ENCODE results near the gene PANK2.
"Not testable (repeated sequence)": the region's sequence is repeated elsewhere in the genome, so short reads cannot be mapped to it uniquely, and the experiment has no call there.

The PANK2 gene

DNA sequence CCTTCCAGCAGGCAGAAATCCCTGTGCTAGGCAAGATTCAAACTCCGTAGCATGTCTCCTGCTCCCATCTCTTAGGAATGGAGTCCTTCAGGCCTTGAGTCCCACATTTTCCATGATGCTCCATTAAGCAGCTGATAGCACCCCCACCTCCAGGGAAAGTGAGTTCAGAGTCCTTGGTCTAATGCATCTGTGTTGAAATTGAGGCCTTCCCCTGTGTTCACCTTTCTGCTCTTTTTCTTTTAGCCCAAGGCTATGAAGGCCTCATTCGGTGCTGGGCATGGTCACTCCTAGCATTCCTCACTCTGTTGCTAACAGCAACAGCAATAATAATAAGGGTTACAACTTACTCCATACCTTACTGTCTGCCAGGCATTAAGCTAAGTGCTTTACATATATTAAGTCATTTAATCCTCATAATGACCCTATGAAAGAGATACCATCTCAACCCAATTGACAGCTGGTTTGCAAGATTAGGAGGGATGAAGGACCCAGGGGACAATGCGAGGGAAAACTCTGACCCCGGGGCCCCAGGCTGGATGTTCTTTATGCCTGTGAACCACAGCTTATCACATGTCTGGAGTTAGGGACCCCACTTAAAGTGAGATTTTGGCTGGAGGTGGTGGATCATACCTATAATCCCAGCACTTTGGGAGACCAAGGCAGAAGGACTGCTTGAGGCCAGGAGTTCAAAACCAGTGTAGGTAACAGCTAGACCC, 17.5 kb upstream of the PANK2 start:
- DNase-seq, result no peak

DNA sequence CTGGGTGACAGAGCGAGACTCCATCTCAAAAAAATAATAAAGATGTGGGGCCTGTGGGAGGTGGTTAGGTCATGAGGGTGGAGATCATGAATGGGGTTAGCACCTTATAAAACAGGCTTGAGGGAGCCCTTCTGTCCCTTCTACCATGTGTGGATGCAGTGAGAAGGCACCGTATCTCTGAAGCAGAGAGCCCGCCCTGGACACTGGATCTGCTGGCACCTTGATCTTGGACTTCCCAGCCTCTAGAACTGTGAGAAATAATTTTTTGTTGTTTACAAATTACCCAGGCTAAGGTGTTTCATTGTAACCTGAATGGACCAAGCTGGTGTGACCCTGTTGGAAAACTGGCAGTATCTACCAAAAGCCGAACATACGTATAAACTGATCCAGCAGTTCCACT, 15.7 kb upstream of the PANK2 start:
- DNase-seq, result no peak

DNA sequence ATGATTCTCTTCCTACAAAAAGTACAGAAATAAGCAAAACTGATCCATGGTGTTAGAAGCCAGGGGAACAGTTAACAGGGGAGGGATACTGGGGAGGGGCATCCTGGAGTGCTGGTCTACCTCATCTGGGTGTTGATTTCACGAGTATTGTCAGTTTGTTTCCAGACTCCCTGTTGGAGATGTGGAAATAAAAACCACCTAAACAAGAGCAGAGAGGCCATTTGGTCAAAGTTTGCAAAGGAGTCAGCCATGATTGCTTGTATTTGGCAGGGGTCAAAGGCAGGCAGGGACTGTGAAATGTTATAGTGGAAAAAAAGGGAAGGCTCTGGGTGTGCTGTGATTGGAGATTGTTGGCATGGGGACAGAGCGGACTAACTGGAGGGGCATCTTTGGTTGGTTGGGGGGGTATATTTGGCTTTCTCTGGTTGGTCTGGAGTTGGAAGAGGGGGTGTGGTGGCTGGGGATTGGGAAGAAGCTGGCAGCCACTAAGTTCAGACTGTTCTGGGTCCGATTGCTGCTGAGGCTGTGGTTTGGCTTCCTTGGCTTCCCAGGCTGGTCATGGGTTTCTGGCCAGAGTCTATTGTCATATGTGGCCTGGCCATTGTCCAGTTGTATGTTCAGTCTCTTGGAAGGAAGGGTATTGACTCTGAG, 14.9 kb upstream of the PANK2 start:
- no peak for DNase-seq

DNA sequence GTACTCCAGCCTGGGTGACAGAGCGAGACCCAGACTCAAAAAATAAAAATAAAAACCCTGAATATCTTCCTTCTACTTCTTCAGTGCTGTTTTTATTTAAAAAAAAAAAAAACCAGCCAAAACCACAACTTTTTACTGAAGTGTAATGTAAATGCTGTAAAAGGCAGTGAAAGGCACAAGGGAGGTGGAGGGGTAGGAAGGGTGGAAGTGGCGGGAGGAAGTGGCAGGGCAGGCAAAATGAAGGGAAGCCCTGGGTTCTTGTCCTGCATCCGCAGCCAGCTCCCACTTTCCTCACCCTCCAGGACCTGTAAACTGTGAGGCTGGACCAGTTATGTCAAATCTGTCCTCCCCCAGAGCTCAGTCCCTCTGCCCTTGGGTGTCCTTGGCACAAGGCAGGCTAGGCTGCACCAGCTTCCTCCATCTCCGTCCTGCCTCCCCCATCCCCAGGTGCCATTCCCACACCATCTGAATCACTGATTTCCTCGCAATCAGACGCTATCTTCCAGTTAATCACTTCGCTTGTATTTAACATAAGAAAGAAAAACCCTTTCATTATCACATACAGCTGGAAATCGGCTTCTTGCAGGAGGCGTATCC, 13.7 kb upstream of the PANK2 start:
- no peak for DNase-seq

DNA sequence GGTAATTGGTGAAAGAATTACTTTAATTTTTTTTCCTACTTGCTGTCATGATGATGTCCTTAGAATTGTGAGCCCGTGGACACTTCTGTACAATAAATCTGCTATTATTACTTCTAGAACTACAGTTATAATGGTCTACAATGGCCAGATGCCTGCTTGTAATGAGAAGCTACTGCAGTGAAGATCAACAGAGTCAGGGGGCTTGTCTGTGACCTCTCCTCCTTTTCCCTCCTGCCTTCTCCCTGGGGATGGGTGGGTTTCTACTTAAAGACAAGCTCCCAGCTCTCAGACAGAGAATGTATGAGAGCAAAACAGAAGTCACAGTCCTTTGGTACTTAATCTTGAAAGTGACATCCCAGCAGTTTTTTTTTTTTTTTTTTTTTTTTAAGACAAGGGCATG, 13.2 kb upstream of the PANK2 start:
- DNase-seq, result no peak

DNA sequence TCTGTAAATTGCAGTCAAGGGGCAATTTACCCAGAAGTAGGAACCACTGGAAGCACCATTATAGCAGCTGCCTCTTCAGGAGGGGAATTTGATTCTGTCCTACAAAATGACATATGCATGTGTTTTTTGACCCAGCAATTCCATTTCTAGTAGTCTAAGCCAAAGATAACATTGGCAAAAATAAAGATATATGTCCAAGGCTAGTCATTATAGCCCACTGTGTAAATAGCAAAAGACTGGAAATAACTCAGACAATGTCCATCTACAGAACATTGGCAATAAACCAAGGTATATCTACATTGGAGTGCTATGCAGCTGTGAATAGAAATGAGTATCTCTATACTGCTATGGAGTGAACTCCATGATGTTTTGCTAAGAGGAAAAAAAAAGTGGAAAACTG, 12.5 kb upstream of the PANK2 start:
- no peak for DNase-seq

DNA sequence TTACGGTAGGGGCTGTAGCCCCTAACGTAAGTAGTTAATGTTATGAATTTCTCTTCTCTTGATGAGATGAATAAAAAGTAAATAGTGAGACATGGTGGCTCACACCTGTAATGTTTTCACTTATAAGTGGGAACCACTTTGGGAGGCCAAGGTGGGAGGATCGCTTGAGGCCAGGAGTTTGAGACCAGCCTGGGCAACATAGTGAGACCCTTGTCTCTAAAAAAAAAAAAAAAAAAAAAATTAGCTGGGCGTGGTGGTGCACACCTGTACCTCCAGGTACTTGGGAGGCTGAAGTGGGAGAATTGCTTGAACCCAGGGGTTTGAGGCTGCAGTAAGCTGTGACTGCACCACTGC, 10.3 kb upstream of the PANK2 start:
- not testable (repeated sequence) for DNase-seq

DNA sequence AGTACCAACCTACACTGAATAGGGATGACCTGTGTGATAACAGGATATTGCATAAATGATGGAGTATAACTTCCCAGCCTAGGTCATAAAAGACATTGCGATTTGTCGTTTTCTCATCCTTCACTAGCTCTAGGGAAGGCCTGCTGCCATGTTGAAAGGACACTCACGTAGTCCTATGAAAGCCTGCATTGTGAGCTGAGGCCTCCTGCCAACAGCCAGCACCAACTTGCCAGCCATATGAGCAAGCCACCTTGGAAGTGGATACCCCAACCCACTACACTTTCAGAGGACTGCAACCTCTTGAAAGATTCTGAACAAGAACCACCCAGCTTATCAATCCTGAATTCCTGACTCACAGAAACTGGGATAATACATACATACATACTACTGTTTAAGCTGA, 3.5 kb upstream of the PANK2 start:
- no peak for DNase-seq

DNA sequence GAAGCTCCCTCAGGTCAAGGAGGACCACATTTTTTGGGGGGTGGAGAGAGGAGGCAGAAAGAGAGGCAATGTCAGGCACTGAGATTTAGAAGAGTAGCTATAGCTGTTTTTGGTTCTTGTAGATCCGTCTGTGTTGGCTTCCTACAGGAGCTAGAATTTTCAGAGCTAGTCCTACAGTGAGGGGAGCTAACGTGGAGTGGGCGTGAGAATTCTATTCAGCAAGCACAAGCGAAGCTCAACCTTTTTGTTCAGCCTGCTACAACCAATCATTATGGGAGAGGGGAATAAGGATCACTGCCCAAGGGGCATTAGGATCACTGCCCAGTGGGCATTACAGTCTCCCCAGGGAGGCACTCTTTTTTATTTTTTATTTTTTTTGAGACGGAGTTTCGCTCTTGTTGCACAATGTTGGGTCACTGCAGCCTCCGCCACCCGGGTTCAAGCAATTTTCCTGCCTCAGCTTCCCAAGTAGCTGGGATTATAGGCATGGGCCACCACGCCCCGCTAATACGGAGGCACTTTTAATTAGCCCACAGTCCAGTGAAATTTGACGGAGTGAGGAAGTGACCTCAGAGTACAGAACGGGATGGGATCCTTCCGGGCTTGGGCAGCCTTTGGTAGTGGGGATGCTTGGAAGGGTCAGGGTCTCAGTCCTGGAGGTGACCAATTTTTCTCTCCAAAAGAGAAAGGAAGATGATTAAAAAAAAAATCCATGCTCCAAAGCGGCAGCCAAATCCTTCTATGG, 1.1 kb upstream of the PANK2 start:
- no peak for DNase-seq

DNA sequence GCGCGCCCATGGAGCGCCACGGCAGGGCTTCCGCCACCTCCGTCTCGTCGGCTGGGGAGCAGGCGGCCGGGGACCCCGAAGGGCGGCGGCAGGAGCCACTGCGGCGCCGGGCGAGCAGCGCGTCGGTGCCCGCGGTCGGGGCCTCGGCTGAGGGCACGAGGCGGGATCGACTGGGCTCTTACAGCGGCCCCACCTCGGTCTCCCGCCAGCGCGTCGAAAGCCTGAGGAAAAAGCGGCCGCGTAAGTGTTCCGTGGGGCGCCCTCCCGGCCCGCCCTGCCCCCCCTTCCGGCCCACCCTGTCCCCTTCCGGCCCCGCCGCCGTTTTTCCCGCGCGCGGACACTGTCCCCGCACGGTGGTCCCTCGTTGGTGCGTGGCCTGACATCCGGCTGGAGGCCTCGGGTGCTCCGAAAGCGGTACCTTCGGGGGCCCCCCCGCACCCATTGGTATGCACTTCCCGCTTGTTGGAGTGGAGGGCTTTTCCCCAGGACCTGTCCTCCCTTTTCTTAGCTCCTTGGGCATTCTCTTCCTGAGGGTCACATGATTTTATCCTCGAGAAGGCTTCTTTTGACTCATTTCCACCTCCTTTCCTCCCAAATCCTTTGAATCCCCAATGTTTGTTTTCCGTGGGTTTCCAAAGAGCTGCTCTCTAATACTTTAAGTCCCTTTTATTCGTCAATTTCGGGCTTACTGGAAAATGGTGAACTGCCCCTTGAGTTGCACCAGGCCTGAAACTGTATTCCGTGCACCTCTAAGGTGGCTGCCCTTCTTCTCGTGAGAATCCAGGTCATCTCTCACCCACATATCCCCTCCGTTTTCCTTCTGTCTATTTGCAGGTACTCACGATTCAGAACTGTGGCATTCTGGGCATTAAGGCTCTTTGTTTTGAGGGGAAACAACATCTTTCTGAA, 556 bp downstream of the PANK2 start:
- peak in 1 of 2 experiments; percentile 39 for DNase-seq

DNA sequence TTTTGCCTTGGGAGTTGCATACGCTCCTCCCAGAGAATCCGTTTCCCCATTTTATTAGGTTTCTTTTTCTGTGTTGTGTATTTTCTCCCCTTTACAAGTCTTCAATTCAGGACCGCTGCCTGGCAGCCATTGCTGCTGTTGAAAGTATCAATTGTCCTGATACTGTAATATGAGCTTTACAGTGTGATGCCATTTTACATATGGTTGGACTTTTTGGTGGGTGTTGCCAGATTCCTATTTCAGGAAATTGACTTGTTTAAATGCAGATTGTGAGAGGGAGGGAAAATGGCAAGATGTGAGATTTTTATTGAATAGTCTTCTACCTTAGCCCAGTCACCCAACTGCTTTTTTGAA, 1.2 kb downstream of the PANK2 start:
- DNase-seq, result no peak

DNA sequence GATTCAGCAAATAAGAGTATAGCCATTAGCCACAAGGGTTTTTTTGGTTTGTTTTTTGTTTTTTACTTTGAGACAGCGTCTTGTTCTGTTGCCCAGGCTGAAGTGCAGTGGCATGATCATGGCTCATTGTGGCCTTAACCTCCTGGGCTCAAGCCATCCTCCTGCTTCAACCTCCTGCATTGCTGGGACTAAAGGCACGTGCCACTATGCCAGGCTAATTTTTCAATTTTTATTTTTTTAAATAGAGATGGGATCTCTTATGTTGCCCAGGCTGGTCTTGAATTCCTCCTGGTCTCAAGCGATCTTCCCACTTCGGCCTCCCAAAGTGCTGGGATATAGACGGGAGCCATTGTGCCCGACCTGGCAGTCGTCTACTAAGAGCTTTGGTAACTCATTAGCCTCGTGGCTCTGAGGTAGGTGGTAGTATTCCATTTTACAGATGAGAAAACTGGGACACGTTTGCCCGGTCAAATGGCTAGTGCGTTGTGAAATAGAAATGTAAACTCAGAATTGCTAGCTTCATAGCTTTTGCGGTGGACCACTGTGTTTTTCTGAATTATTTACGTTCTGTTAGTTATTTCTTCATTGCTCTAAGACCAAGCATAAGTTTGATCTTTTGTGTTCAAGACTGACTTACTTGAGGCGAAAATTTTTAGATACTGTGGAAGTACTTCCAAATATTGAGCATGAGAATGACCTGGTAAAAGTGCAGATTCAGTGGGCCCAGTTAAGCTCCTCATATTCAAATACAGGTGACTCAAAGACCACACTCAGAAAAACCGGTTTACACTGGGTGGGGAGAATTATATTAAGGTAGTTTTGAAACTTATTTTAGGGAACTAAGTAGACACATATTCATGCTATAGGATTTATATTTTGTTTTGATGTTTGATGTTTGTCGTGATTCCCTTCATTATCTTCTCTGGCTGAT, 2.1 kb downstream of the PANK2 start:
- DNase-seq, result no peak

DNA sequence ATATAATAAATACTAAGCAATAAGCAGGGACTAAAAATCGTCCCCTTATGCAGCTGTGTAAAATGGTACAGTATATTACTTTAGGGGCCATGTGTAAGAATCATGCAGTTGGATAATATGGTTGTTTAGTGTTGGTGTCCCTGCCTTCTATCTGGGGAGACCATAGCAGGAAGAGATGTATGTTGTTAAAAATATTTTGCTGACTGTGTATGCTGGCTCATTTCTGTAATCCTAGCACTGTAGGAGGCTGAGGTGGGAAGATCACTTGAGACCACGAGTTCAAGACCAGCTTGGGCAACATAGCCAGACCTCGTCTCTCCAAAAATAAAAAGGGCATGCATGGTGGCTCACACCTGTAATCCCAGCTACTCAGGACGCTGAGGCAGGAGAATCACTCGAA, 5.6 kb downstream of the PANK2 start:
- no peak for DNase-seq

DNA sequence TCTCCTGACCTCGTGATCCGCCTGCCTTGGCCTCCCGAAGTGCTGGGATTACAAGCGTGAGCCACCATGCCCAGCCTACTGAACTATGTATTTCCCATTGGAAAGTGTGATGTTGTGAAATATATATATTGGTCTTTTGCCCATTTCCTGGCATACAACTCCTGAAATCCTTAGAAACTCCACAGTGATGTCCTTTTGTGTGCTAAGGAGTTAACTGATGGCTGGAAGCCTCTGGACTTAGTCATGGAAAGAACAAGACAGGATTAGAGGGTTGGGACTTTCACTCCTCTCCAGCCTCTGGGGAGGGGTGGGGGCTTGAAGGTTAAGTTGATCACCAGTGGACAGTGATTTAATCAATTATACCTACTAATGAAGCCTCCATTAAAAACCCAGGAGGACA, 7.1 kb downstream of the PANK2 start:
- DNase-seq, result no peak

DNA sequence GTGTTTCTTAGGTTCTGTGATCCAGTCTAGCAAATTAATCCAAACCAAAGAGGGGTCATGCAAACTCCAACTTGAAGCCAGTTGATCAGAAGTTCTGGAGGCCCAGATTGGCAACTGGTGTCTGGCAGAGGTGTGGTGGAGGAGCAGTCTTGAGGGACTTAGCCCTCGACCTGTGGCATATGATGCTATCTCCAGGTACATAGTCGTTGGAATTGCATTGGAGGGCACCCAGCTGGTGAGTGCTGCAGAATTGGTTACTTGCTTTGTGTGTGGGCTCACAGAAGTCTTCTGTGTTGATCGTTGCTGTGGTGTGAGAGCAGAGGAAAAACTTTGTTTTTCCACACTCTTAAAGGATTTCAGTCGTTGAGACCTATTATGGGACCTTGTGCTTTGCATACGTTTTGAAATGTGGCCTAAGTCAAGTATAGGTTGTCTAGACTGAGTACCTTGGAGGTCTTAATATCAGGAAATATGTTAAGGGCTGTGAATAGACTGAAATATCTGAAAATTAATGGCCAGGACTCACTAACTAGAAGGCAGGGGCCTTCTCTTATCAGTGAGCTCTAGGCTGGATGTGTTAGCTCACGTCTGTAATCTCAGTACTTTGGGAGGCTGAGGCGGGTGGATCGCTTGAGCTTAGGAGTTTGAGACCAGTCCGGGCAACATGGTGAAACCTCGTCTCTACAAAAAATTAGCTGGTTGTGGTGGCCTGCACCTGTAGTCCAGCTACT, 7.8 kb downstream of the PANK2 start:
- DNase-seq, result no peak

DNA sequence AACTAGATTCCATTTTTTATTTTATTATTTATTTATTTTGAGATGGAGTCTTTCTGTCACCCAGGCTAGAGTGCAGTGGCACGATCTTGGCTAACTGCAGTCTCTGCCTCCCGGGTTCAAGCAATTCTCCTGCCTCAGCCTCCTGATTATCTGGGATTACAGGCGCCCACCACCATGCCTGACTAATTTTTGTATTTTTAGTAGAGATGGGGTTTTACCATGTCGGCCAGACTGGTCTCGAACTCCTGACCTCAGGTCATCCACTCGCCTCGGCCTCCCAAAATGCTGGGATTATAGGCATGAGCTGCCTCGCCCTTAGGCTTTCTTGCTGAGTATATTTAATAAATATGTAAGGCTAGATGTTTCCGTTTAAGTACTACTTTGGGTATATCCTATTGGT, 9.0 kb downstream of the PANK2 start:
- DNase-seq, result not testable (repeated sequence)

DNA sequence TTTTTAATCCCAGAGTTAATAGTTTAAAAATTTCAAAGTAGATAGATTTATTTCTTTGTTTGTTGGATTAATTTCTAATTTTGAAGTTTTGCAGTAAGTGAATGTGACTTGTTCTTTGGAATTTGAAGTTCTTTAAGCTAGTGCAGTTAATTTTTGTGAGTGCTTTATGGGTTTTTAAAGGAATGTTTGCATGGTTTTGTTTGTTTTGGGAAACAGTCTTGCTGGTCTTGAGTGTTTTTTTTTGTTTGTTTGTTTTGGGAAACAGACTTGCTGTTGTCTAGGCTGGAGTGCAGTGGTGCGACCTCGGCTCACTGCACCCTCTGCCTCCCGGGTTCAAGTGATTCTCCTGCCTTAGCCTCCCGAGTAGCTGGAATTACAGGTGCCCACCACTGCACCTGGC, 9.5 kb downstream of the PANK2 start:
- no peak for DNase-seq

DNA sequence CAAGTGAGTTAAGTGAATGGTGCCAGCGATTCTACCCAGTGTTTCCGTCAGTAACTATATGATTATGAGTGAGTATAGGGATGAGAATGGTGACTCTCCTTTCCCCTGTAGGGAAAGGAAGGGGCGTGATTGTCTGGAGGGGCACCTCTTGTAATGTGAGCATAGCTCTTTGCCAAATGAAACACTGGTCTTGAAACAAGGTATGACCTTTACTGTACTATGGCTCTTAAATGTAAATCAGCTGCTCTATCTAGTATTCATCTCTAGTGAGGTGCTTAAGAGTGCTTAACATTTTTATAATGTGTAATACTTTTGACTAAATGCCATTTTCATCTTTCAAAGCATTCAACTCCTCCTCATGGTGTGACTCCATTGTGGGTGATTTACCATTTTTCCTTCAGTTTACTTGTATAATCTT, 11.0 kb downstream of the PANK2 start:
- no peak for DNase-seq

DNA sequence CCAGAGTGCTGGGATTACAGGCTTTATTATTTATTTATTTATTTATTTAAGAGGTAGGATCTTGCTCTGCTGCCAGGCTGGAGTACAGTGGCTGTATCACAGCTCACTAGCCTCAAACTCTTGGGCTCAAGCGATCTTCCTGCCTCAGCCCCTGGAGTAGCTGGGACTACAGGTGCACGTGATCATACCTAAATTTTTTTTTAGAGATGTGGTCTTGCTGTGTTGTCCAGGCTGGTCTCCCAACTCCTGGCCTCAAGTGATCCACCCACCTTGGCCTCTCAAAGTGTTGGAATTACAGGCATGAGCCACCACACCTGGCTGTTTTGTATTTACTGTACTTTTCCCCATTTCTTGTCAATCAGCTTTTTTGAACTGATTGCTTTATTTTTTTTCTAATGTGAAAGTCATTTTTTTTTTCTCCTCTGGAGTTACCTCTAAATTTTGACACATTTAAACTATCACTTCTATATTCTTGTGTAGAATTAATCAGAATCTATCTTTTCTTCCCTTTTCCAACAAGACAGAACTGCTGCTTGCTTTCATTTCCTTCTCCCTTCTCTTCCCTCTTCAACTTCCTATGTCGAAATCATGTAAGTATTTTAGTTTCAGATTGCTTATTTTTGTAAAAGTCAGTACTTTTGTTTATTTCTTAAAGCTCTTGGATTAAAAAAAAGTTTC, 12.0 kb downstream of the PANK2 start:
- DNase-seq, result no peak

DNA sequence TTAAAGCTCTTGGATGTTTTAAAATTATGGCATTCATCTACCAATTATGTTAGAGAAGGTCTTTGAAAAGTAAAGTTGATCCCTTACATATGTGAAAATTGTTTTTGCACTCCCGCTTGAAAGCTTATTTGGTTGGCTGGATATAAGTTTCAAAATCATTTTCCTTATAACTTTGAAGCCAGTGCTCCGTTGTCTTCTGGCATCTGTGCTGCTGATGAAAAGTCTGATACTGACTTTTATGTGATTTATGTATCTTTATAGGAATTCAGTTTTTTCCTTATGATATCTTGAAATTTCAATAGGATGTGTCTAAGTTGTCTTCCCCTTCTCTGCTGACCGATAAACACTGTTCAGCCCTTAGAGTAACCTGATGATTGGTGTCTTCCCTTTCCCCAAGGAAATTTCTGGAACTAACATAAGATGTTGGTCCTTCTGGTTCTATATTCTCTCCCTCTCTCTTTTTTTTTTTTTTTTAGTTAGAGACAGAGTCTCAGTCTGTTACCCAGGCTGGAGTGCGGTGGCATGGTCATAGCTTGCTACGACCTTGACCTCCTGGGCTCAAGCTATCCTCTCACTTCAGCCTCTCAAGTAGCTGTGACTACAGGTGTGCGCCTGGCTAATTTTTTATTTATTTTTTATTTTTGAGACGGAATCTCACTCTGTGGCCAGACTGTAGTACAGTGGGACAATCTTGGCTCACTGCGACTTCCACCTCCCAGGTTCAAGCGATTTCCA, 12.7 kb downstream of the PANK2 start:
- no peak for DNase-seq
